Prostate gland (tissue), 2 donors: Measurements from ENCODE around the gene NBPF6.
"Not testable (repeated sequence)": the region's sequence is repeated elsewhere in the genome, so short reads cannot be mapped to it uniquely, and the experiment has no call there.

ENCODE experiments used
- CTCF ChIP-seq, 4 experiments: fragments of 200-600 bp in 2 of 4; fragments of 450-650 bp in 2 of 4; sonication (generic) in 2 of 4; IDR thresholded peaks; 1 replicate in 3 of 4; 2 replicates in 1 of 4; pipeline ENCODE4 v1.5.1; 2016 to 2019; ENCODE audit warnings: antibody characterized with exemption in 4 of 4, mild to moderate bottlenecking in 2 of 4, moderate library complexity in 2 of 4
- POLR2A ChIP-seq: fragments of 450-650 bp; IDR thresholded peaks from one replicate; pipeline ENCODE4 v1.6.1; 2016; ENCODE audit warnings: antibody characterized with exemption, mild to moderate bottlenecking
- POLR2AphosphoS5 ChIP-seq: sonication (generic); formaldehyde crosslinking; IDR thresholded peaks from one replicate; pipeline ENCODE4 v1.6.1; 2017; ENCODE audit warnings: antibody characterized with exemption

GRCh38 chr1:108485990-108486389 lies 35.8 kb downstream of the NBPF6 start:
- not testable (repeated sequence) for TF ChIP-seq POLR2A; CTCF (IDR thresholded peaks at IDR 0.05); POLR2AphosphoS5
